ENCODE measurements around the gene SOCS4.
"Not testable (repeated sequence)": the region's sequence is repeated elsewhere in the genome, so short reads cannot be mapped to it uniquely, and the experiment has no call there.

The SOCS4 gene

GRCh38 chr14:55028476-55028875 lies 1.4 kb downstream of the SOCS4 start:
- H3K27ac ChIP-seq (replicated peaks; ENCODE audit: low read length), result no peak overlapping the region
- peaks cover 5 to 10% of the 10 kb centered on the region in 2 donors for H3K4me1 ChIP-seq (ENCODE audit: control insufficient read depth in 2 of 2, insufficient read depth in 1 of 2, low read depth in 1 of 2, low read length in 2 of 2)
- H3K9me3 ChIP-seq (replicated peaks in 1 of 2; ENCODE audit: control insufficient read depth in 2 of 2, insufficient read depth in 1 of 2, low read depth in 1 of 2, low read length in 2 of 2), result no peaks in the 10 kb centered on the region
- H2BK5ac ChIP-seq (ENCODE audit: low read length), result no peak overlapping the region
- H4K8ac ChIP-seq (ENCODE audit: low read depth, low read length), result no peak overlapping the region
- H2AK5ac ChIP-seq (ENCODE audit: low read depth, low read length), result no peak overlapping the region
- H3K4ac ChIP-seq (ENCODE audit: low read length), result no peak overlapping the region
- no peak overlapping the region for H3K23ac ChIP-seq (ENCODE audit: low read depth, low read length, poor library complexity)
- H2AFZ ChIP-seq (ENCODE audit: low read length), result no peak overlapping the region
- H3K9ac ChIP-seq (ENCODE audit: low read depth, low read length, poor library complexity), result no peak overlapping the region
- H3K27me3 ChIP-seq (ENCODE audit: control insufficient read depth in 3 of 3, insufficient read depth in 3 of 3, low read depth in 1 of 3, low read length in 3 of 3), result no peaks in the 10 kb centered on the region
- DNase-seq (ENCODE audit: low spot score), result no peak
- WGBS, 2 donors (ENCODE audit: extremely low coverage in 2 of 2, insufficient read length in 2 of 2, insufficient replicate concordance in 1 of 2), result no CpG with 5 or more reads among the region's 4 CpGs
- no peak overlapping the region for H4K91ac ChIP-seq (ENCODE audit: low read depth, low read length, poor library complexity)
- H3K79me1 ChIP-seq (ENCODE audit: low read depth, low read length), result no peaks in the 10 kb centered on the region
- peaks cover 0 to 34% of the 10 kb centered on the region in 2 donors for H3K36me3 ChIP-seq (replicated peaks in 1 of 2; ENCODE audit: control insufficient read depth in 2 of 2, insufficient read depth in 2 of 2, low read length in 2 of 2)
- H2BK15ac ChIP-seq (ENCODE audit: low read length), result no peak overlapping the region
- H2BK12ac ChIP-seq (ENCODE audit: low read length), result no peak overlapping the region
- H3K4me2 ChIP-seq (ENCODE audit: insufficient read depth, low read length, poor library complexity, severe bottlenecking), result no peak overlapping the region
- H3K18ac ChIP-seq (ENCODE audit: low read length), result no peak overlapping the region
- H3K14ac ChIP-seq (ENCODE audit: low read length), result no peak overlapping the region
- H3K4me3 ChIP-seq (ENCODE audit: low read length in 2 of 2), result peak overlapping the region in 1 of 2 donors; percentile 71
- H2BK120ac ChIP-seq (ENCODE audit: low read depth, low read length), result no peak overlapping the region

GRCh38 chr14:55031190-55031589 lies 4.2 kb downstream of the SOCS4 start:
- Histone ChIP-seq H2BK12ac (ENCODE audit: low read length) (no peak overlapping the region), H2AK5ac (ENCODE audit: low read depth, low read length) (no peak overlapping the region), H3K14ac (ENCODE audit: low read length) (no peak overlapping the region), H4K8ac (ENCODE audit: low read depth, low read length) (no peak overlapping the region), H2BK15ac (ENCODE audit: low read length) (no peak overlapping the region), H3K4me1 (ENCODE audit: control insufficient read depth in 2 of 2, insufficient read depth in 1 of 2, low read depth in 1 of 2, low read length in 2 of 2) (peaks cover 0 to 7% of the 10 kb centered on the region in 2 donors), H3K4me2 (ENCODE audit: insufficient read depth, low read length, poor library complexity, severe bottlenecking) (no peak overlapping the region), H3K27ac (replicated peaks; ENCODE audit: low read length) (no peak overlapping the region), H2AFZ (ENCODE audit: low read length) (no peak overlapping the region), H2BK120ac (ENCODE audit: low read depth, low read length) (no peak overlapping the region), H2BK5ac (ENCODE audit: low read length) (no peak overlapping the region), H3K4me3 (ENCODE audit: low read length in 2 of 2) (no peak overlapping the region), H3K79me1 (ENCODE audit: low read depth, low read length) (no peaks in the 10 kb centered on the region), H3K4ac (ENCODE audit: low read length) (no peak overlapping the region), H3K18ac (ENCODE audit: low read length) (no peak overlapping the region), H3K23ac (ENCODE audit: low read depth, low read length, poor library complexity) (no peak overlapping the region), H4K91ac (ENCODE audit: low read depth, low read length, poor library complexity) (no peak overlapping the region), H3K9me3 (replicated peaks in 1 of 2; ENCODE audit: control insufficient read depth in 2 of 2, insufficient read depth in 1 of 2, low read depth in 1 of 2, low read length in 2 of 2) (no peaks in the 10 kb centered on the region), H3K36me3 (replicated peaks in 1 of 2; ENCODE audit: control insufficient read depth in 2 of 2, insufficient read depth in 2 of 2, low read length in 2 of 2) (peaks cover 0 to 46% of the 10 kb centered on the region in 2 donors), H3K27me3 (ENCODE audit: control insufficient read depth in 3 of 3, insufficient read depth in 3 of 3, low read depth in 1 of 3, low read length in 3 of 3) (no peaks in the 10 kb centered on the region), H3K9ac (ENCODE audit: low read depth, low read length, poor library complexity) (no peak overlapping the region)
- DNase-seq (ENCODE audit: low spot score), result no peak
- WGBS, 2 donors (ENCODE audit: extremely low coverage in 2 of 2, insufficient read length in 2 of 2, insufficient replicate concordance in 1 of 2), result no CpG with 5 or more reads among the region's 2 CpGs

GRCh38 chr14:55037995-55038394 lies 11.0 kb downstream of the SOCS4 start:
- not testable (repeated sequence) for H2BK5ac ChIP-seq (ENCODE audit: low read length); H3K4me3 ChIP-seq (ENCODE audit: low read length in 2 of 2); H3K4me1 ChIP-seq (ENCODE audit: control insufficient read depth in 2 of 2, insufficient read depth in 1 of 2, low read depth in 1 of 2, low read length in 2 of 2); H3K18ac ChIP-seq (ENCODE audit: low read length); DNase-seq (ENCODE audit: low spot score); H2AFZ ChIP-seq (ENCODE audit: low read length); H3K4ac ChIP-seq (ENCODE audit: low read length); H4K91ac ChIP-seq (ENCODE audit: low read depth, low read length, poor library complexity); H2BK12ac ChIP-seq (ENCODE audit: low read length); H3K27me3 ChIP-seq (ENCODE audit: control insufficient read depth in 3 of 3, insufficient read depth in 3 of 3, low read depth in 1 of 3, low read length in 3 of 3); H3K27ac ChIP-seq (replicated peaks; ENCODE audit: low read length); H2BK120ac ChIP-seq (ENCODE audit: low read depth, low read length); H3K9ac ChIP-seq (ENCODE audit: low read depth, low read length, poor library complexity); H3K79me1 ChIP-seq (ENCODE audit: low read depth, low read length); H4K8ac ChIP-seq (ENCODE audit: low read depth, low read length); H3K9me3 ChIP-seq (replicated peaks in 1 of 2; ENCODE audit: control insufficient read depth in 2 of 2, insufficient read depth in 1 of 2, low read depth in 1 of 2, low read length in 2 of 2); H2BK15ac ChIP-seq (ENCODE audit: low read length); H2AK5ac ChIP-seq (ENCODE audit: low read depth, low read length); H3K23ac ChIP-seq (ENCODE audit: low read depth, low read length, poor library complexity); H3K14ac ChIP-seq (ENCODE audit: low read length); H3K4me2 ChIP-seq (ENCODE audit: insufficient read depth, low read length, poor library complexity, severe bottlenecking)
- H3K36me3 ChIP-seq (replicated peaks in 1 of 2; ENCODE audit: control insufficient read depth in 2 of 2, insufficient read depth in 2 of 2, low read length in 2 of 2), result peaks cover 0 to 85% of the 10 kb centered on the region in 2 donors

GRCh38 chr14:55038708-55039107 lies 11.7 kb downstream of the SOCS4 start:
- no peaks in the 10 kb centered on the region for H3K27me3 ChIP-seq (ENCODE audit: control insufficient read depth in 3 of 3, insufficient read depth in 3 of 3, low read depth in 1 of 3, low read length in 3 of 3)
- H3K4me1 ChIP-seq (ENCODE audit: control insufficient read depth in 2 of 2, insufficient read depth in 1 of 2, low read depth in 1 of 2, low read length in 2 of 2), result no peaks in the 10 kb centered on the region
- H3K36me3 ChIP-seq (replicated peaks in 1 of 2; ENCODE audit: control insufficient read depth in 2 of 2, insufficient read depth in 2 of 2, low read length in 2 of 2), result peaks cover 6 to 85% of the 10 kb centered on the region in 2 donors
- H3K4ac ChIP-seq (ENCODE audit: low read length), result no peak overlapping the region
- no peak overlapping the region for H3K4me2 ChIP-seq (ENCODE audit: insufficient read depth, low read length, poor library complexity, severe bottlenecking)
- no peak overlapping the region for H2BK15ac ChIP-seq (ENCODE audit: low read length)
- no peak overlapping the region for H3K14ac ChIP-seq (ENCODE audit: low read length)
- H2AK5ac ChIP-seq (ENCODE audit: low read depth, low read length), result no peak overlapping the region
- H3K18ac ChIP-seq (ENCODE audit: low read length), result no peak overlapping the region
- H4K8ac ChIP-seq (ENCODE audit: low read depth, low read length), result no peak overlapping the region
- no peak overlapping the region for H2AFZ ChIP-seq (ENCODE audit: low read length)
- no peaks in the 10 kb centered on the region for H3K79me1 ChIP-seq (ENCODE audit: low read depth, low read length)
- H3K4me3 ChIP-seq (ENCODE audit: low read length in 2 of 2), result no peak overlapping the region
- no peak overlapping the region for H4K91ac ChIP-seq (ENCODE audit: low read depth, low read length, poor library complexity)
- no peak overlapping the region for H2BK5ac ChIP-seq (ENCODE audit: low read length)
- DNase-seq (ENCODE audit: low spot score), result no peak
- H3K9ac ChIP-seq (ENCODE audit: low read depth, low read length, poor library complexity), result no peak overlapping the region
- H2BK12ac ChIP-seq (ENCODE audit: low read length), result no peak overlapping the region
- no peak overlapping the region for H2BK120ac ChIP-seq (ENCODE audit: low read depth, low read length)
- no peaks in the 10 kb centered on the region for H3K9me3 ChIP-seq (replicated peaks in 1 of 2; ENCODE audit: control insufficient read depth in 2 of 2, insufficient read depth in 1 of 2, low read depth in 1 of 2, low read length in 2 of 2)
- H3K27ac ChIP-seq (replicated peaks; ENCODE audit: low read length), result no peak overlapping the region
- H3K23ac ChIP-seq (ENCODE audit: low read depth, low read length, poor library complexity), result no peak overlapping the region
